SK-N-SH treated with all-trans-retinoic acid at 6 μM for 48 hours (cell line): ENCODE results near the gene SFT2D1.

Experiments
- ARNTL ChIP-seq: fragments of 450-650 bp; formaldehyde crosslinking; IDR thresholded peaks from 2 replicates; pipeline ENCODE4 v1.5.0; 2020; ENCODE audit warnings: low read depth, mild to moderate bottlenecking, moderate library complexity, borderline replicate concordance
- BACH2 ChIP-seq: fragments of 250-450 bp; sonication (Bioruptor Pico); IDR thresholded peaks from 2 replicates; pipeline ENCODE4 v1.9.0; 2021; ENCODE audit warnings: mild to moderate bottlenecking, borderline replicate concordance
- OSR1 ChIP-seq: fragments of 250-450 bp; sonication (Bioruptor Pico); IDR thresholded peaks from 2 replicates; pipeline ENCODE4 v1.8.0; 2022; ENCODE audit warnings: moderate library complexity, mild to moderate bottlenecking, inconsistent platforms
- TSHZ2 ChIP-seq: fragments of 250-450 bp; sonication (Bioruptor Pico); IDR thresholded peaks from 2 replicates; pipeline ENCODE4 v1.5.0; 2020; ENCODE audit warnings: mild to moderate bottlenecking, moderate library complexity
- ZC3H10 ChIP-seq: fragments of 250-450 bp; sonication (Bioruptor Pico); IDR thresholded peaks from 2 replicates; pipeline ENCODE4 v1.5.1; 2021; ENCODE audit warnings: mild to moderate bottlenecking, moderate library complexity
- ZFP3 ChIP-seq: fragments of 250-450 bp; sonication (Bioruptor Pico); IDR thresholded peaks from 2 replicates; pipeline ENCODE4 v1.5.0; 2020; ENCODE audit warnings: mild to moderate bottlenecking, moderate library complexity
- TF ChIP-seq, protein P1 (sequence below): fragments of 250-450 bp; sonication (Bioruptor Pico); IDR thresholded peaks from 2 replicates; pipeline ENCODE4 v1.8.0; 2020; ENCODE audit warnings: mild to moderate bottlenecking, moderate library complexity, borderline replicate concordance

- TF ChIP-seq OSR1, result no peak
- TF ChIP-seq TSHZ2 (CRISPR knock-in tag), result no peak
- no peak for TF ChIP-seq ZC3H10 (CRISPR knock-in tag)
- TF ChIP-seq ZFP3 (CRISPR knock-in tag), result no peak
- no peak for TF ChIP-seq BACH2 (CRISPR knock-in tag)
- TF ChIP-seq, protein P1, sequence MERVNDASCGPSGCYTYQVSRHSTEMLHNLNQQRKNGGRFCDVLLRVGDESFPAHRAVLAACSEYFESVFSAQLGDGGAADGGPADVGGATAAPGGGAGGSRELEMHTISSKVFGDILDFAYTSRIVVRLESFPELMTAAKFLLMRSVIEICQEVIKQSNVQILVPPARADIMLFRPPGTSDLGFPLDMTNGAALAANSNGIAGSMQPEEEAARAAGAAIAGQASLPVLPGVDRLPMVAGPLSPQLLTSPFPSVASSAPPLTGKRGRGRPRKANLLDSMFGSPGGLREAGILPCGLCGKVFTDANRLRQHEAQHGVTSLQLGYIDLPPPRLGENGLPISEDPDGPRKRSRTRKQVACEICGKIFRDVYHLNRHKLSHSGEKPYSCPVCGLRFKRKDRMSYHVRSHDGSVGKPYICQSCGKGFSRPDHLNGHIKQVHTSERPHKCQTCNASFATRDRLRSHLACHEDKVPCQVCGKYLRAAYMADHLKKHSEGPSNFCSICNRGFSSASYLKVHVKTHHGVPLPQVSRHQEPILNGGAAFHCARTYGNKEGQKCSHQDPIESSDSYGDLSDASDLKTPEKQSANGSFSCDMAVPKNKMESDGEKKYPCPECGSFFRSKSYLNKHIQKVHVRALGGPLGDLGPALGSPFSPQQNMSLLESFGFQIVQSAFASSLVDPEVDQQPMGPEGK, result no peak
- no peak for TF ChIP-seq ARNTL (CRISPR knock-in tag)
These were observed 71.0 kb downstream of the SFT2D1 start for GRCh38 chr6:166271376-166271765.
